ENCODE results near the gene PRDM16.

The PRDM16 gene

GRCh38 chr1:3410142-3410925, 341.3 kb downstream of the PRDM16 start (continued):
- TF ChIP-seq ZNF341 (tag by site-specific recombination; IDR thresholded peaks at IDR 0.05; ENCODE audit: low read depth) (0 out of 2 replicates have a peak, but pooled peaks have one; percentile 28), PRDM10 (tag by site-specific recombination; IDR thresholded peaks at IDR 0.05) (no peak), GLIS1 (tag by site-specific recombination; IDR thresholded peaks at IDR 0.05) (0 out of 2 replicates have a peak, but pooled peaks have one; percentile 18)

DNA sequence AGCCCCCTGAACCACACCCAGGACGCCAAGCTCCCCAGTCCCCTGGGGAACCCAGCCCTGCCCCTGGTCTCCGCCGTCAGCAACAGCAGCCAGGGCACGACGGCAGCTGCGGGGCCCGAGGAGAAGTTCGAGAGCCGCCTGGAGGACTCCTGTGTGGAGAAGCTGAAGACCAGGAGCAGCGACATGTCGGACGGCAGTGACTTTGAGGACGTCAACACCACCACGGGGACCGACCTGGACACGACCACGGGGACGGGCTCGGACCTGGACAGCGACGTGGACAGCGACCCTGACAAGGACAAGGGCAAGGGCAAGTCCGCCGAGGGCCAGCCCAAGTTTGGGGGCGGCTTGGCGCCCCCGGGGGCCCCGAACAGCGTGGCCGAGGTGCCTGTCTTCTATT, 342.8 kb downstream of the PRDM16 start:
- Histone ChIP-seq H3K9me3 (ENCODE audit: control insufficient read depth, insufficient read depth, low read depth, low read length) (no peaks in the 10 kb centered on the region), H3K4me1 (ENCODE audit: control insufficient read depth, insufficient read depth, low read length) (no peaks in the 10 kb centered on the region), H3K27ac (ENCODE audit: extremely low read depth, low read depth, low read length) (no peak overlapping the region), H3K36me3 (ENCODE audit: control insufficient read depth in 2 of 2, insufficient read depth in 1 of 2, low read length in 2 of 2) (peaks cover 0 to 24% of the 10 kb centered on the region in 2 experiments; a peak in 1 of 3 replicates), H3K4me3 (ENCODE audit: low read depth, low read length) (no peak overlapping the region)
- no peak for TF ChIP-seq ZNF391 (tag by site-specific recombination; IDR thresholded peaks at IDR 0.05; ENCODE audit: borderline replicate concordance, low read depth)
- CTCF ChIA-PET = no interaction called here
- POLR2A ChIA-PET = no interaction called here

GRCh38 chr1:3412376-3412775, 343.4 kb downstream of the PRDM16 start:
- POLR2A ChIA-PET = no interaction called here
- H3K4me1 ChIP-seq (ENCODE audit: control insufficient read depth, insufficient read depth, low read length) = no peaks in the 10 kb centered on the region
- H3K4me3 ChIP-seq (ENCODE audit: low read depth, low read length) = no peak overlapping the region
- H3K27ac ChIP-seq (ENCODE audit: extremely low read depth, low read depth, low read length) = no peak overlapping the region
- no peaks in the 10 kb centered on the region for H3K9me3 ChIP-seq (ENCODE audit: control insufficient read depth, insufficient read depth, low read depth, low read length)
- TF ChIP-seq ZNF24 (tag by site-specific recombination; IDR thresholded peaks at IDR 0.05) = no peak
- TF ChIP-seq BCL11A (tag by site-specific recombination; IDR thresholded peaks at IDR 0.05; ENCODE audit: low read depth) = no peak
- TF ChIP-seq, protein P1, sequence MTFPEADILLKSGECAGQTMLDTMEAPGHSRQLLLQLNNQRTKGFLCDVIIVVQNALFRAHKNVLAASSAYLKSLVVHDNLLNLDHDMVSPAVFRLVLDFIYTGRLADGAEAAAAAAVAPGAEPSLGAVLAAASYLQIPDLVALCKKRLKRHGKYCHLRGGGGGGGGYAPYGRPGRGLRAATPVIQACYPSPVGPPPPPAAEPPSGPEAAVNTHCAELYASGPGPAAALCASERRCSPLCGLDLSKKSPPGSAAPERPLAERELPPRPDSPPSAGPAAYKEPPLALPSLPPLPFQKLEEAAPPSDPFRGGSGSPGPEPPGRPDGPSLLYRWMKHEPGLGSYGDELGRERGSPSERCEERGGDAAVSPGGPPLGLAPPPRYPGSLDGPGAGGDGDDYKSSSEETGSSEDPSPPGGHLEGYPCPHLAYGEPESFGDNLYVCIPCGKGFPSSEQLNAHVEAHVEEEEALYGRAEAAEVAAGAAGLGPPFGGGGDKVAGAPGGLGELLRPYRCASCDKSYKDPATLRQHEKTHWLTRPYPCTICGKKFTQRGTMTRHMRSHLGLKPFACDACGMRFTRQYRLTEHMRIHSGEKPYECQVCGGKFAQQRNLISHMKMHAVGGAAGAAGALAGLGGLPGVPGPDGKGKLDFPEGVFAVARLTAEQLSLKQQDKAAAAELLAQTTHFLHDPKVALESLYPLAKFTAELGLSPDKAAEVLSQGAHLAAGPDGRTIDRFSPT (tag by site-specific recombination; IDR thresholded peaks at IDR 0.05) = no peak
- no peak for TF ChIP-seq ZNF521 (tag by site-specific recombination; IDR thresholded peaks at IDR 0.05)
- no peak for TF ChIP-seq GFI1B (tag by site-specific recombination; IDR thresholded peaks at IDR 0.05)
- no peak for TF ChIP-seq ZFP37 (tag by site-specific recombination; IDR thresholded peaks at IDR 0.05)
- no peak for TF ChIP-seq ZNF560 (tag by site-specific recombination; IDR thresholded peaks at IDR 0.05; ENCODE audit: borderline replicate concordance)
- TF ChIP-seq ZBTB8A (tag by site-specific recombination; IDR thresholded peaks at IDR 0.05) = no peak
- no peak for TF ChIP-seq ZSCAN4 (tag by site-specific recombination; IDR thresholded peaks at IDR 0.05)
- TF ChIP-seq ZNF654 (tag by site-specific recombination; IDR thresholded peaks at IDR 0.05; ENCODE audit: low read depth) = no peak
- no peak for TF ChIP-seq OVOL3 (tag by site-specific recombination; IDR thresholded peaks at IDR 0.05)
- TF ChIP-seq ZNF701 (tag by site-specific recombination; IDR thresholded peaks at IDR 0.05) = no peak
- no peak for TF ChIP-seq ZNF157 (tag by site-specific recombination; IDR thresholded peaks at IDR 0.05)
- no peak for TF ChIP-seq RBAK (tag by site-specific recombination; IDR thresholded peaks at IDR 0.05)
- TF ChIP-seq HOXA7 (CRISPR knock-in tag; IDR thresholded peaks at IDR 0.05; ENCODE audit: borderline replicate concordance) = no peak
- TF ChIP-seq ZNF571 (tag by site-specific recombination; IDR thresholded peaks at IDR 0.05) = no peak
- TF ChIP-seq ZNF596 (tag by site-specific recombination; IDR thresholded peaks at IDR 0.05) = no peak
- no peak for TF ChIP-seq ZNF169 (tag by site-specific recombination; IDR thresholded peaks at IDR 0.05)
- no peak for TF ChIP-seq YY1 (tag by site-specific recombination; IDR thresholded peaks at IDR 0.05)
- TF ChIP-seq ZNF514 (tag by site-specific recombination; IDR thresholded peaks at IDR 0.05) = no peak
- CTCF ChIA-PET = no interaction called here
- peaks cover 0 to 21% of the 10 kb centered on the region in 2 experiments; a peak in 1 of 3 replicates for H3K36me3 ChIP-seq (ENCODE audit: control insufficient read depth in 2 of 2, insufficient read depth in 1 of 2, low read length in 2 of 2)
